NB4 (cell line): ENCODE results near the gene NMNAT3.

Experiments used
- DNase-seq: peaks from one replicate; pipeline ENCODE4 v3.0.0; 2010; ENCODE audit warnings: low read depth
- H3K4me3 ChIP-seq: one replicate; pipeline ENCODE4 v1.5.1; 2011; ENCODE audit warnings: mild to moderate bottlenecking, low read depth, low read length, moderate library complexity
- CTCF ChIP-seq: IDR thresholded peaks from one replicate; pipeline ENCODE4 v1.5.1; 2012; ENCODE audit warnings: low read depth, low read length
- MAX ChIP-seq: IDR thresholded peaks from 2 replicates; pipeline ENCODE4 v1.6.1; 2011; ENCODE audit warnings: low read depth, low read length
- MYC ChIP-seq: IDR thresholded peaks from 2 replicates; pipeline ENCODE4 v1.6.1; 2011; ENCODE audit warnings: low read depth, low read length
- POLR2A ChIP-seq: IDR thresholded peaks from 2 replicates; pipeline ENCODE4 v1.6.1; 2011; ENCODE audit warnings: mild to moderate bottlenecking; ENCODE audit not compliant: insufficient read length; ENCODE audit errors: extremely low read depth

NMNAT3 gene

GRCh38 chr3:139677388-139678155 lies at the start of gene NMNAT3:
Gene NMNAT3 (minus strand): TSS chr3:139677972. CDS start chr3:139627724, 50,248 bp downstream.
- H3K4me3 ChIP-seq = no peak within 1 kb of the TSS
- DNase-seq = peak; percentile 24
- no peak for TF ChIP-seq CTCF
- no peak for TF ChIP-seq MAX
- no peak for TF ChIP-seq POLR2A
- no peak for TF ChIP-seq MYC

- TF ChIP-seq POLR2A (no peak), MAX (no peak), CTCF (no peak), MYC (no peak)
- no peak for DNase-seq
- H3K4me3 ChIP-seq = no peak overlapping the region
Observed at GRCh38 chr3:139721370-139721769, 43.6 kb upstream of the NMNAT3 start.

- DNase-seq = no peak
- TF ChIP-seq MAX (no peak), CTCF (peak; percentile 9)
- no peak overlapping the region for H3K4me3 ChIP-seq
Observed at GRCh38 chr3:139718415-139718814, 40.6 kb upstream of the NMNAT3 start.

- TF ChIP-seq POLR2A (no peak), CTCF (no peak), MYC (no peak), MAX (no peak)
Observed at GRCh38 chr3:139716908-139717485, 39.2 kb upstream of the NMNAT3 start.

GRCh38 chr3:139715743-139716360 lies 38.1 kb upstream of the NMNAT3 start:
- DNase-seq = no peak
- TF ChIP-seq CTCF (no peak), MYC (no peak), MAX (no peak), POLR2A (no peak)
- H3K4me3 ChIP-seq = no peak overlapping the region

More at GRCh38 chr3:139716908-139717485, 39.2 kb upstream of the NMNAT3 start:
- no peak for DNase-seq
- H3K4me3 ChIP-seq = no peak overlapping the region
